ENCODE measurements around the gene NRSN1.

The NRSN1 gene

GRCh38 chr6:24145690-24146131, 19.7 kb downstream of the NRSN1 start:
- DNase-seq, result no peak

GRCh38 chr6:24146871-24147270, 20.9 kb downstream of the NRSN1 start:
- no peak for DNase-seq

GRCh38 chr6:24147511-24148153, 21.6 kb downstream of the NRSN1 start:
- no peak for DNase-seq

- DNase-seq, result no peak
Observed at GRCh38 chr6:24148154-24148570, 22.1 kb downstream of the NRSN1 start.

GRCh38 chr6:24148684-24149083, 22.7 kb downstream of the NRSN1 start:
- DNase-seq, result no peak

- peak; percentile 9 for DNase-seq
Observed at GRCh38 chr6:24149296-24149695, 23.3 kb downstream of the NRSN1 start.

- DNase-seq, result no peak
Observed at GRCh38 chr6:24149836-24150235, 23.8 kb downstream of the NRSN1 start.

- no peak for DNase-seq
Observed at GRCh38 chr6:24152014-24152413, 26.0 kb downstream of the NRSN1 start.

GRCh38 chr6:24154121-24154520, 28.1 kb downstream of the NRSN1 start:
- DNase-seq, result no peak

GRCh38 chr6:24157886-24158285, 31.9 kb downstream of the NRSN1 start:
- no peak for DNase-seq

- DNase-seq, result no peak
Observed at GRCh38 chr6:24183584-24183983, 57.6 kb downstream of the NRSN1 start.

GRCh38 chr6:24186349-24186748, 60.3 kb downstream of the NRSN1 start:
- no peak for DNase-seq

GRCh38 chr6:24187965-24188577, 62.1 kb downstream of the NRSN1 start:
- DNase-seq, result no peak

GRCh38 chr6:24188578-24189080, 62.6 kb downstream of the NRSN1 start:
- no peak for DNase-seq

- no peak for DNase-seq
Observed at GRCh38 chr6:24191346-24191745, 65.3 kb downstream of the NRSN1 start.

- no peak for DNase-seq
Observed at GRCh38 chr6:24193364-24193763, 67.3 kb downstream of the NRSN1 start.

- no peak for DNase-seq
Observed at GRCh38 chr6:24194978-24195700, 69.1 kb downstream of the NRSN1 start.

- DNase-seq, result no peak
Observed at GRCh38 chr6:24195836-24196597, 70.0 kb downstream of the NRSN1 start.

Data from NCI-H1105 (cell line).